Measurements from ENCODE around the gene SIGLEC11.

- no peak for TF ChIP-seq CTCF (IDR thresholded peaks at IDR 0.05)
- TF ChIP-seq POLR2A (IDR thresholded peaks at IDR 0.05) = no peak
Measured at GRCh38 chr19:49933643-49934042, 27.3 kb downstream of the SIGLEC11 start.

Data from adrenal gland (tissue), 5 donors.